ENCODE data around the gene DOCK1. TPM values are rescaled to one million over a fixed set of nuclear protein-coding genes. Genes with fewer than 3 reads are reported as not detected.

DOCK1 gene
- total RNA-seq, 4 donors from 2014 or later, result 31.3 to 82.3 (median 44.1) TPM

GRCh38 chr10:126972635-126973414 is 67.6 kb downstream of the DOCK1 start:
- no peak for TF ChIP-seq CTCF (IDR thresholded peaks at IDR 0.05)
- ATAC-seq (ENCODE audit: low FRiP score) (no peak), DNase-seq (ENCODE audit: low spot score) (no peak)

- ATAC-seq (ENCODE audit: low FRiP score), result no peak
- no peak for TF ChIP-seq CTCF (IDR thresholded peaks at IDR 0.05)
- DNase-seq (ENCODE audit: low spot score), result no peak
These were observed 70.0 kb downstream of the DOCK1 start for GRCh38 chr10:126975221-126975620.

- no peak for ATAC-seq (ENCODE audit: low FRiP score)
- no peak for DNase-seq (ENCODE audit: low spot score)
- no peak for TF ChIP-seq CTCF (IDR thresholded peaks at IDR 0.05)
These were observed 72.0 kb downstream of the DOCK1 start for GRCh38 chr10:126977216-126977615.

GRCh38 chr10:126979311-126979710 is 74.1 kb downstream of the DOCK1 start:
- ATAC-seq (ENCODE audit: low FRiP score) (no peak), DNase-seq (ENCODE audit: low spot score) (no peak)
- no peak for TF ChIP-seq CTCF (IDR thresholded peaks at IDR 0.05)

GRCh38 chr10:126993208-126993607 is 88.0 kb downstream of the DOCK1 start:
- no peak for TF ChIP-seq CTCF (IDR thresholded peaks at IDR 0.05)
- no peak for ATAC-seq (ENCODE audit: low FRiP score)
- DNase-seq (ENCODE audit: low spot score), result no peak

GRCh38 chr10:126997801-126998590 is 92.8 kb downstream of the DOCK1 start:
- DNase-seq (ENCODE audit: low spot score), result no peak
- no peak for TF ChIP-seq CTCF (IDR thresholded peaks at IDR 0.05)
- ATAC-seq (ENCODE audit: low FRiP score), result no peak

Data from omental fat pad (tissue), 4 donors.